SU-DHL-6 (cell line): ENCODE data around the gene TLDC2.

Experiments used
- CTCF ChIP-seq: fragments of 200-600 bp; sonication (generic); IDR thresholded peaks from one replicate; pipeline ENCODE4 v1.5.1; 2017; ENCODE audit warnings: antibody characterized with exemption, mild to moderate bottlenecking, low read length, moderate library complexity; ENCODE audit not compliant: insufficient read depth, poor library complexity, severe bottlenecking
- EZH2phosphoT487 ChIP-seq: fragments of 200-600 bp; sonication (generic), shearing (Covaris generic); conservative IDR thresholded peaks from 2 replicates; pipeline ENCODE4 v1.6.1; 2018; ENCODE audit warnings: mild to moderate bottlenecking, antibody characterized with exemption, low read length, moderate library complexity, mixed read lengths

GRCh38 chr20:36920334-36920730 lies 44.4 kb downstream of the TLDC2 start:
- TF ChIP-seq EZH2phosphoT487 (no peak), CTCF (no peak)
